HG02571 (cell line): ENCODE data around the gene COA1.

ENCODE experiments used
- ATAC-seq: cut with Tn5 transposase; IDR thresholded peaks from one replicate; pipeline ENCODE4 v1.9.1; 2021; ENCODE audit warnings: mild to moderate bottlenecking, moderate library complexity; ENCODE audit not compliant: unreplicated experiment

COA1 gene

DNA sequence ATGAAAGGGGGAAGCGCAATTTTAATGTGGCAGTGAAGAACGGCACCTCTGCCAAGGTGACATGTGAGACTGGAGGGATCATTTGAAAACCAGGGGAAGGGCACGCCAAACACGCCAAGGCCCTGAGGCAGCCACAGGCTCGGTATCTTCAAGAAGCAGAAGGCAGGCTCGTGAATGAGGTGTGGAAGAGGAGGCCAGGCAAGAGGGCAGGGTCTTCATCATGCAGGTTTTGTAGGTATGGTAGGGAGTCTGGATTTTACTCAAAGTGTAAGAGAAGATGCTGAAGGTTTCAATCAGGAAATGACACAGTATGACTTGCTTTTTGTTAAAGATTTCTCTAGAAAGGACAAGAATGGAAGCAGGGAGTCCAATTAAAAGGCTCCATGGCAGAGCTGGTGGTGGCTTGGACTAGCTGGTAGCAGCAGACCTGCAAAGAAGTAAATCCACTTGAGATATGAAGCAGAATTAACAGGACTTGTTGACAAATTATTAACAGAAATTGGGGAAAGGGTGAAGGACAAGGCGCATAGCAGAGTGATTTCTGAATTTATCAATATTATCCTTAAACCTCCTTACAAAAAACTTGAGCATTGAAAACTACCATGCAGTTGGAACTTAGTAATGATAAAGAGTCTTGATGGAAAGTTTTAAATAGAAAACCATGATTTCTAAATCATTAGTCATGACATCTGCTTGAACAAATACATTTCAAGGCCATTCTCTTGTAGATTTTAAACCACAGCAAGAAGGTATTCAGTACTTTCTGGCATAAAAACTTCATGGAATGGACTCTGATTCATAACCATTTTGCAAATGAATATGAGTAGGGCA lies 70.4 kb downstream of the COA1 start:
- ATAC-seq = no peak

DNA sequence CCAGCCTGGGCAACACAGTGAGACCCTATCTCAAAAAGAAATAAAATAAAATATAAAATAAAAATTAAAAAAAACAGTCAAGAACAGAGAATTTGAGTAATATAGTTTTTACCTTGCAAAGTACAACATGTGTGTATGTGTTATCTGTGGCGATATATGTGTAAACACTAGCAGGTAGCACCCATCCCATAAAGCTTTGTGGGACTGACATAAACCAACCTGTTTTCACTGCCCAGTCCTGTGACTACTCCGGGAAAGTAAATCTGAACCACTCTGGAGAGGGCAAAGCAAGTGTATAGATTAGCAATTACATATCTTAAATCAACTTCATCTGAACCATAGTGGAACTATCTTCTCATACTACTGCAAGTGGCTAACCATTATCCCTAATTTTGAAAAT lies 72.3 kb downstream of the COA1 start:
- ATAC-seq = no peak

DNA sequence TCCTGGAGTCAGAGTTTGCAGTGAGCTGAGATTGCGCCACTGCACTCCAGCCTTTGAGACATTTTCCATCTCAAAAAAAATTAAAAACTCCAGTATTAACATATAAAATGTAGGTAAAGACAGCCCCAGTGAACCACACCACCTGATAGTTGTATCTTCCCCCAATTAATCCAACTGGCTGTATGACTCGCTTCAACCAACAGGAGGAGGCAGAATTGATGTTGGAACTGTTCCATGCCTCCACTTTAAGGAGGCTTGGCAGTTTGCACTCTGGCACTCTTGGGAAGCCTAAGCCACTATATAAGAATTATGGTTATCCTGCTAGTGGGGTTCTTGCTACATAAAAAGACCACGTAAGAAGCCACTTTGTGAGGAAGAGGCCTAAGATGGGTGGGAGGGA lies 73.7 kb downstream of the COA1 start:
- no peak for ATAC-seq

DNA sequence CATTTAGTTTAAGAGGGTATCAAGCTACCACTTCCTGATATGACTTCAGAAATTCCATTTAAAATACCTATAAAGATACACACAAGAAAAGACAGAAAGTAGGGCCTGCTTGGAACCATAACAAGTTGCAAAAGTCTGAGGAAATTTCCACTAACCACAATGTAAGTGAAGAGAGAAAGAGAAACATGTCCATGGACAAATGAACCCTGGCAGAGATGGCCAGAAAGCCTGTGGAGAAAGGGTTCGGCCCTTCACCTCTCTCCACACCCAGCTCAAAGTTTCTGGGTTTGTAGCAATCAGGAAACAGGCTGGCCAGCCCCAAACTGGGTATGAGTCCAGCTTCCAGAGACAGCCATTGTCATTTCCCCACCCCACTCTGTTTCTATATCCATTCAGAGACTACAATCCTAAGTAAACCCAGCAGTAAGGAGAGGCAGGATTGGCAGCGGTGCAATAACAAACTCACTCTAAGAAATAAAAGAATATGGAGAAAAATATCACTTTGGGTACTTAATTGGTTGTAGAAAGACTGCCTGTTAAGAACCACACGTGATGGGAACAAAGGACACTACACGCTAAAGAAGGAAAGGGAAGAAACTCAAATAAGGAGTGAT lies 75.3 kb downstream of the COA1 start:
- ATAC-seq = no peak

DNA sequence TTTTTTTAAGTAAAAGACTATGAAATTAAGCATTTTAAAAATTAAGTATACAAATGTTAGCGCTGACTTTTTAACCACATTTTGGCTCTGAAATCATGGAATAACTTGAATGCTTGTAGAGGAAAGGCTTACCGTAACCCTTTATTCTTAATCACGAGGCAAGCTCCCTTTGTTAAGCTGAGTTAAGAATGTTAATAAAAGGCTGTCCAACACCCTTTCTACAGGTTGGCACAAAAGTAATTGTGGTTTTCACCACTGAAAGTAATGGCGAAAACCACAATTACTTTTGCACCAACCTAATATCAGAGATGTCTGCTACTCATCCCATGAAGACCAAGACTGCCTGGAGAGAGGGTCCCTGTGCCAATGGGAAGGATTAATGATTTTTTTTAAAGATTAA lies 75.9 kb downstream of the COA1 start:
- ATAC-seq = no peak

DNA sequence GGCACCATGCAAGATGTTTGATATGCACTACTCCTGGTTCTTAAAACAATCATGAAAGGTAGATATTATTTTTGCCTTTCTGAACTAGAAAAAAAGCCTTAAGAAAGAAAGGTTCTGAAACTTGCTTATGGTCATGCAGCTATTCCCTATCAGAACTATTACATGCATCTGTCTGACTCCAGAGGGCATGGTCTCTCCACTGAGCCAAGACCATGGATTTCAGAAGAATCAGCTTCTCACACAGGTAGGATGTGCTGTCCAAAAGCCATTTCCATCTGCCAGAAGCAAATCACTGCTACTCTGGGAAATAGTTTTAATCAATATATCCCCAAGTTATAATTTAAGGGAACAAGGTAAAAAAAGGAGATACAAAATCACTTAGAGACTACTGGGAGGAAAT lies 77.0 kb downstream of the COA1 start:
- no peak for ATAC-seq

DNA sequence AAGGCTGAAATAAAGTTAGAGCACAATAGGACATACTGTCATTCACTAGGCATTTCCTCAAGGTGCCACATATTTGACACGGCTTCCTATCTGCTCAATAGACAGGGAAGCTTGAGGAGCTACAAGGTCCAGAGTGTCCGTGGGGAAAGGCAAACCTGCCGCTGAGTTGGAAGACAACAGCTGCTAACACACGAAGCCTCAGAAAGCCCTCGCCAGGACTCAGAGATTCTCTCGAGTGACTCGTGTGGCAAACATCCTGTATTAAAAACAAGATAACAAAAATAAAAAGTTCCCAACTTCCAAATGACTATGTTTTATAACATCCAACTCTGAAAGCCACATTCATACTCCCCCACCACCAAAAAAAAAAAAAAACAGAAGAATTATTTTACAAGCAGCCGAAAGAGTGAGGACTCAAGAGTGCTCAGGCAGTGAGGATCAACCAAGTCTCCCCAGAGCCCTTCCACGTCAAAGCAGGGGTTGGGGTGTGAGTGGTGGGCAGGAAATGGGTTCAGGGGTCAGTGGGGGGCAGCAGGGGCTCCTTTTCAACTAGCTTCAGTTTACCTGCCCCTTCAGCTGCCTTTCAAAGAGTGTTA lies 78.8 kb downstream of the COA1 start:
- ATAC-seq = no peak

DNA sequence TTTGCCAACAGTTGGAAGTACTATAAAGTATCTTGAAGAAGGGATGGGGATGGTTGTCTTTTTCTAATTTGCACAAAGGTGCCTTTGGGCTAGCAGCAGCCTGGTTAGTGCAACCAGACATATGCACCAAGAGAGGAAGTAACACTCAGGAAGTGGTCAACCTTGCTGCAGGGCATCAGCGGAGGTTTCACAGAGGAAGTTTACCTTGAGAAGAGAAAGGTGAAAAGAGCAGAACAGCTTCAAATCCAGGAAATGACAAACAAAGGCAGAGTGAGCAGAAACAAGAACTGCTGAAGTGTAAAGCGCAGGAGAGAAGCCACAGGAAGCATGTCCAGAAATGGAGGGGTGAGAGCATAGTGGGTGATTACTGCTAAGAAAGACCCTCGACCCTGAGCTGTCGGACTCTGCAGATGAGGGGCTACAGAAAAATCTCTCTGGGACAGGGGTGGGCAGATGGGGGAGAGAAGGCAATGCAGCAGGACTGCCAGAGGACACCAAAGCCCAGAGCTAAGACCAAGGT lies 79.5 kb downstream of the COA1 start:
- ATAC-seq = peak; percentile 59

DNA sequence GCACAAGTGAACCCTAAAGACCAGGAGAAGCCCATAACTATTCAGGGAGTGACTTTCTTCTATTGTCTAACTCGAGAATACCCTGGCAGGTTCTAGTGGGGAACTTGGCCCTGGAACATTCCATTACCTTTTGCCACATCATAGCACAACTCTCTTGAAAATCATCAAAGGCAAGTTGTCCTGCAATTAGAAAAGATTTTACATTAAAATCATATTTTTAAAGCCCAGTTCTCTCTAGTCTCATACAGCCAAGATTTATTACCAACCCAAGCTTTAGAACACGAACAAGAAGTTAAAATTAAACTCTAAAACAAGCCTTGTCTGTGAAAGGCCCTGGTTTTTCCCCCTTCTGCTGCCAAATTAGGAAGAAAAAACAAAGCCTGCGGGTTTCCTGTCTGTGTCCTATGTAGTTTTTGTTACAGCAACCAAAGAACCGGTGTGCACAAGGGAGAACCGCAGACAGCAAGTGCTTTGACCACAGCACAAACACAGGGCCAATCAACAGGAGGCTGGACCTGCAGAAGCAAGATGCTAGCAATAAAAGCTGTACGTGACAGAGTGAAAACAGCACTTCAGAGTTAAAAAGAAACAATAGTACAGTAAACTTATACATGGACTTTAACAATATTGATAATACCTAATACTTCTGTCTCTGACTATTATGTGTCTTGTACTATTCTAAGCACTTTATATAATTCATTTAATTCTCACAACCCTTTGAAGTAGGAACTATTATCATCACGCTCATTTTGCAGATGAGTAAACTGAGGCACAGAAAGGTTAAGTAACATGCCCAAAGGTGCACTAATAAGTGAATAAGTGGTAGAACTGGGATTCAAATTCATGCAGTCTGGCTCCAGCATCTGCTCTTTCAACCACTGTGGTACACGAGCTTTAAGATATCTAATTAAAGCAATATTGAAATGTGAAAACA lies 80.6 kb downstream of the COA1 start:
- ATAC-seq = peak; percentile 64

DNA sequence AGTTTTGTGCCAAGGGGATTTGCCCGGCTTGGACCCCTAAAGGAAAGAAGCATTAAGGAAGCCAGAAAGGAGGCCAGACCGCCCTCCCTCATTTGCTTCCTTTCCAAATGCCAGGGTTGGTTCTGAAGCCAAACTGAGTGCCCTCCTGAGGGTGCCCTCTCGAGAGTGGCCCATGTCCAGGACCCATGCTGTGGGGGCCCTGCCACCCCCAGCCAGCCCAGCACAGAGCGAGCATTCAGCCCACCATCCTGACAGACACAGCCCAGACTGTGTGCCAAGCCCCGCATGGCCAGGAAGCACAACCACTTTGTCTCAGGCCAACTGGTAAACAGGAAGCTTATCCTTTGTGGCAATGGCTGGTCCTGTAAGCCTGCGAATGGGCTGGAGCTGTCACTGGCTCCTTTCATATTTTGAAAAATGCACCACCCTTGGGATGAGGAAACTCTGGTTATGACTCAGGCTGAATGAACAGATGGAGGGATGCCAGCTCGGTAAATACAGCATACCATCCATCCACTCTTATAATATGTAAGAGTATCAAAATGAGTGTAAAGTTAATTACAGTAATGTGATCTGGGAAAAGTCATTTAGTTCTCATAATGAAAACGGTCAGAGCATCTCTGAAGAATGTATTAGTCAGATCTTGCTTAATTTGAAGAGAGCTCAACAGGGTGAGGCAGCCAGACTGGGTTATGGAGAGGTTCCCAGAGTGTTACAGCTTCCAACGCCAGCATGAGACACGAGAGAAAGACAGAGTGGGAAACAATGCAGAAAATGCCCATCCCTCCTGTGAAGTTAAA lies 81.5 kb downstream of the COA1 start:
- no peak for ATAC-seq

DNA sequence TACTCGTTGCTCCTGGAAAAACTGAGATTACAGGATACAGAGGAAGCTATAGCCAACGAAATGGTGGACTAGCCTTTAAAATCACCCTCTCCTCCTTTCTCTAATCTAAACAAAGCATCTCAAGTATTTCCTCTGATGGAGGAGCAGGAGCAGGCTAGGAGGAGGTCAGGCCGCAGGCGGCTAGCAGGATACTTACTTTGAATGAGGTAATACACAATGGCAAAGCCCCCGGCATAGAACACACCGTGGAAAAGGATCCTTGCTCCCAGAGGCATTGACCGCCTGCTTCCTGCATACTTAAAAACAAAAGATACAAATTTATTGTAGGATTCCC lies 82.0 kb downstream of the COA1 start:
- no peak for ATAC-seq

DNA sequence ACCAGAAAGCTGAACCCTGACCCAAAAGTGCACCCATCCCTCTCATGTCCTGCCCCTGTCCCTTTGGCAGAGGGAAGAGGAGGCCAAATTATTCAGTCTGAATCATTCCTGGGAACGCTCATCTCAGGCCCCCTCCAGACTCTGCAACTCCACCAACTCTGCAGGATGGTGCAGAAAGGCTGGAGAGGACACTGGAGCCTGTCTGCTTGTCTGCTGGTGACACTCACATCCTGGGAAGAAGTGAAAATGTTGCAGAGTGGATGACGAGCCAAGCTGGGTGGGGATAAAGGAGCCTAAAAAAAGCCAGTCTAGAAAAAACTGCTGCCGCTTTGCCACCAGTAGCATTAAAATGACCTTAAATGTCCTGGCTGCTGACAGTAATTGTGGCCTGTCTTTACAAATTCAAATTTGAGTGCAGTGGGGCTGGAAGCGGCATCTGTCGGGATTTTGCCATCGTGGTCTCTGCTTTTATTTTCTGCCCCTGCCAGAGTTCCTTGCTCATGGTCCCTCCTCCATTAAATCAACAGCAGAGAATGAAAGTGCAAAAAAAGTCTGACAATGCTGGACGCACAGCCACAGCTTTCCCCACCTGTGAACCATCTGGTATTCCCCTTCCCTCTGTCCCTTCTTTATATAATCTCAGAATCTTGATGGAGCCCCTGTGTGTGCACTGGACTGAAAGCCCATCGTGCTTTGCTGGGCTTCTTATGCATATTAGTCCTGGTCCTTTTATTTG lies 82.6 kb downstream of the COA1 start:
- ATAC-seq = no peak

DNA sequence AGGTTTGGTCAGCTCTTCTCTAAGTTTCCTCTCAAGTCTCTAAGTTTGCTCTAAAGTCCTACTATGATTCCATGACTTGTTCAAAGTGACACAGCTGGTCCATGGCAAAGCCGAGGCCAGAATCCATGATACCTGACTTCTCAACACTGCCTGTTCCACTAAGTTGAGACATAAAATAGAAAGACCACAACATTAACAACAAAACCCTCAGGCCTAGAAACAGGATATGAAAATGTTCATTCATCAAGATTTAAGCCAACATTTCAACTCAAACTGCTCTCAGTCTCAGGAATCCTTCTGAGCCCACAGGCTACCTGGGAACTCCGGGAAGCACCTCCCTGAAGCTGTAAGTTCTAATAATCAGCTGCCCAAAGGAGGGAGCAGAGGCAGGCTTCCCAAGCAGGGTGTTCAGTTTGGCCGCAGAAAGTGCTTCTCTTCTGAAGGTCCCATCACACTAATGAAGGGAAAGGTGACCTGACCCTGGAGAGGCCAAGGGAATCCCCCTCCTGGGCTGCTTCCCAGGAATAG lies 83.6 kb downstream of the COA1 start:
- ATAC-seq = no peak

DNA sequence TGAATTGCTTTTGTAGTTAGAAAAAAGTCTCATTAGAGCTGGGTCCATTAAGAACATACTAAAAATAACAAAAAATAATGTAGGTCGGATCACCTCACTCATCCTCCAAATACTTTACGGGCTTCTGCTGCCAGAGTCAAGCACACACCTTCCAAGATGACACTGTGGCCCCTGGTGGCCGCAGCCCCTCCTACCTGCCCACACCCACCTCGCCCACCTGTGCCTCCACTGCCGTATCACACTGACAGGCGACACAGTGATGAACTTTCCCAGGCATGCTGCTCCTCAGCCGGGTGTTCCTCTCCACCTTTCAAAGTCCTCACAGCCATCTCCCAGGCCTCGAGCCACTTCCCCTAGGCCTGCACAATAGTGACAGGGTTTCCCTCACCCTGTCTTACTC lies 85.5 kb downstream of the COA1 start:
- no peak for ATAC-seq

DNA sequence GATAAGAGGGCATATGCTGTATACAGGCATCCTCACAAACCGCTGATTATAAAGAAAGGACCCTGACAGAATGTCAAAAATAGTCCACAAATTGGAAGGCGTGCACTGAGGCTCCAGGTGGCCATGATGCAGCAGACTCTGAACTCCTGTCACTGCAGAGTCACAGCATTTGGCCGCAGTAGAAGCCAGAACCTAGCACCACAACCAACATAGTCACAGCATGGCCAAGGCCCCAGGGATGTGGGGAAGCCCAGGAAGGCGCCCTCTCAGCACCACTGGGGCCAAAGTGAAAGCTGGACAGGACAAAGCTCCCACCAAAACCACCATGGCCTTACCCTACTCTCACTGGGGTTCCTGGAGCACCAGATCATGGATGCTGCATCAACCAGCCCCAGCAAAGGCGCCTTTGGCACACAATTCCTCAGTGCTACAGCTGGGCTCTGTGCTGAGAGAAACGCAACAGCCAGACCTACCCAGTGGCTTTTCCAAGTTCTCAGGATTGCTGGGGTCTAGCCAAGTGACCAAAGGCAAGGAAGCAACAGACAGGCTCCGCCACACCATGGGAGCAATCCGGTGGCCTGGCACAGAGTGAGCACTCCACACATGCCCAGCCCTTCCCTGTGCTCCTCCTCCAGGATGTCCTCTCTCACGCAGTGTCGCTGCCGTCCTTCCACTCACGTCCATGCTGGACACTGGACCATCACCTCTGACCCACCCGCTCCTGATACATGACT lies 86.3 kb downstream of the COA1 start:
- no peak for ATAC-seq

DNA sequence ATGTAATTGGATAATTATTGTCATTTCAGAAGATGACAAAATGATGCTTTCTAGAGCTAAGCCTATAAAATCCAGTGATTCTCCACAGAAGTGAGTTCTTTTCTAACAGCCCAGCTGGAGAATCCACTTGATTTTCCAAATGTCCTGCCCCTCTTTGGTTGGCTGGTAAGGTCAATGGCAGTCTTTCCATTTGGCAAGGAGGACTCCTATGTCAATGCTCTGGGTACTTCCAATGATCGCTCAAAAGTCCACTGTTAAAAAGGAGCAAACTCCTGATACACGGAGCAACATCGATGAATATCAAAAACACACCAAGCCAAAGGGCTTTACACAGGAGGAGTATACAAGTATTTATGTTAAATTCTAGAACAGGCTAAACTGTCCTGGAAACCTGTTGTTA lies 88.6 kb downstream of the COA1 start:
- no peak for ATAC-seq

DNA sequence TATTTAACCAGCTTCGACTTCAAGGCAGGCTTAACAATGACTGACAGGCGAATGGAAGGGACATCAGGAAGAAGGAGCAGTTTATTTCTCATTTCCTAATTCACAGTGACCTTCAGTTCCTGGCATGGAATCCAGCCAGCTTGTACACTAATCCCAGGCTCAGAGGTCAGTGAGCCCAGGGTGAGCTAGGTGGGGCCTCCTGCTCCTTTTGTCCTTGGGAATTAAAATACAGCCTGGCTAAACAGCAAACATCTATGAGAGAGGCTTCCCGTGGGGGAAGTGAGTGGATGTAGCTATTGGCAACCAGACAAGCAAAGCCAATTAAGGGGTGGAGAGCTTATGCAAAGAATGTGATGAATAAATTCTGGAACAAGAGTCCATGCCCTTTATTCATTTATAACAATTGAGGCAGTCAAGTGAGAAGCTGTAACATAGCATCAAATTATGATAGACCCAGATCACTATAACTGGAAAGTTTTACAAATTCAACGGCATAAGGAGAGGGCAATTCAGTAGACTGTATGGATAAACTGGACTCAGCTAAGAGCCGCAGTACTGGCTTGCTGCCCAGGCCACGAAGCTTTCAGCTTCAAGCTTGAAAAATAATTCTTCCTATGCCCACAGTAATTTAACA lies 89.3 kb downstream of the COA1 start:
- no peak for ATAC-seq

DNA sequence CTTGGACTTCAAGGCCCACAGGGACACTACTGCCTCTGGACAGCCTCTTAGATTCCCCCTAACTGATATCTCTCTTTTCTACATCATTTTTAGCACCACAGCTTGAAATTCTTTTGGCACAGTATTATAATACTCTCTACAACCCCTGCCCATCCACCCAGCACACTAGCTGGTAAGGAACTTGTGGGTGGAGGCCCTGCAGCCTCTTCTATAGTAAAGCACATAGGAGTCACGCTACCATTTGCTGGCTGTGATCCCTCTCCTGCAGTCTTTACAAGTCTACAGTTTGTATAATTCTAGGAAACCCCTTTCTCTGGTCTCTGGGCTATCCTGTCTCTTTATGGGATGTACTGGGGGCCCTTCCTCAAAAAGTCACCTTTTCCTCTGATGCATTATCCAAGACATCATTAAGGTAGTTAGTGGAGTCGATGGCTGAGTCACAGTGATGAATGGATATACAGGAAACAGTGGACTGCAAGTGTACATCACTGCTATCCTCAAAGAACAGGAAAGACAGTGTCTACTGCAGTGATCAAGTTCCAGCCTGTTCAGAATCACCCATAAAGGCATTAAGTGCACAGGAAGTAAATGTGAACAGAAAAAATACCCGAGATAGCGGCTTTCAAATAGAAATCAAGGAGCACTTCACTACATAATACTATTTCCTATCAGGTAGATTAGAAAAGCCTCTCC lies 92.1 kb downstream of the COA1 start:
- ATAC-seq = no peak
